GM12801 (cell line): ENCODE measurements around the gene KCNC3.

ENCODE experiments used
- TF ChIP-seq, protein P1 (sequence below): IDR thresholded peaks from one replicate; pipeline ENCODE4 v1.5.1; 2011; ENCODE audit warnings: control low read depth; ENCODE audit not compliant: insufficient read length; ENCODE audit errors: extremely low read depth

The KCNC3 gene

DNA sequence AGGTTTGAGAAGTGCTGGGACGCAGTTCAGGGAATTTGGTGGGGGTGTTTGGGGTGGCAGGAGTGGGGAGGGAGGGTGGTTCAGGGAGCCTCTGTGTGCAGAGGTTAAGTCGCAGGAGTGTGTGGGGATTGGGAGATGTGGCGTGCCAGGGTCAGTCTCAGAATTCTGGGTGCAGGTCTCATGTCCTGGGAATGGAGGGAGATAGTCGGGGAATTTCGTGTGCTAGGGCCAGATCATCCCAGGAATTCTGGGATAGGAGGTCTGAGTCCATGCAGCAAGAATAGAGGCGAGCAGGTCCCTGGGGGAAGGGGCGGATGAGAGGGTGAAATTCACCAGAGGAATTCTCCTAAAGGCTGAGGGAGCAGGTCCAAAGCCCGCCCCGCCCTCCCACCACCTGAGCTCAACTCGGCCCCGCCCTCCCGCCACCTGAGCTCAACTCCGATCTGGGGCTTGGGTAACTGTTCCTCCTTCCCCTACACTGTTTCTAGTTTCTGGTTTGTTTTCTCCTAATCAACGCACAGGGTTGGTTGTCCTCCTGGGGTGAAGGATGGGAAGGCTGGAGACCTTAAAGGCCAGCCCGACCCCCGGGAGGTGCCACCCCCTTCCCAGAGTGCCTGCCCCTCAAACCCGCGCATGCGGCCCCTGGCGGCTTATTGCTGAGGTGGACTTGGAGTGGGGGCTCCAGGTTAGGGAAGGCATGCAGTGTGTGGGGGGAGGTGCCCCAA is 15.2 kb downstream of the KCNC3 start:
- TF ChIP-seq, protein P1, sequence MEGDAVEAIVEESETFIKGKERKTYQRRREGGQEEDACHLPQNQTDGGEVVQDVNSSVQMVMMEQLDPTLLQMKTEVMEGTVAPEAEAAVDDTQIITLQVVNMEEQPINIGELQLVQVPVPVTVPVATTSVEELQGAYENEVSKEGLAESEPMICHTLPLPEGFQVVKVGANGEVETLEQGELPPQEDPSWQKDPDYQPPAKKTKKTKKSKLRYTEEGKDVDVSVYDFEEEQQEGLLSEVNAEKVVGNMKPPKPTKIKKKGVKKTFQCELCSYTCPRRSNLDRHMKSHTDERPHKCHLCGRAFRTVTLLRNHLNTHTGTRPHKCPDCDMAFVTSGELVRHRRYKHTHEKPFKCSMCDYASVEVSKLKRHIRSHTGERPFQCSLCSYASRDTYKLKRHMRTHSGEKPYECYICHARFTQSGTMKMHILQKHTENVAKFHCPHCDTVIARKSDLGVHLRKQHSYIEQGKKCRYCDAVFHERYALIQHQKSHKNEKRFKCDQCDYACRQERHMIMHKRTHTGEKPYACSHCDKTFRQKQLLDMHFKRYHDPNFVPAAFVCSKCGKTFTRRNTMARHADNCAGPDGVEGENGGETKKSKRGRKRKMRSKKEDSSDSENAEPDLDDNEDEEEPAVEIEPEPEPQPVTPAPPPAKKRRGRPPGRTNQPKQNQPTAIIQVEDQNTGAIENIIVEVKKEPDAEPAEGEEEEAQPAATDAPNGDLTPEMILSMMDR, result no peak

DNA sequence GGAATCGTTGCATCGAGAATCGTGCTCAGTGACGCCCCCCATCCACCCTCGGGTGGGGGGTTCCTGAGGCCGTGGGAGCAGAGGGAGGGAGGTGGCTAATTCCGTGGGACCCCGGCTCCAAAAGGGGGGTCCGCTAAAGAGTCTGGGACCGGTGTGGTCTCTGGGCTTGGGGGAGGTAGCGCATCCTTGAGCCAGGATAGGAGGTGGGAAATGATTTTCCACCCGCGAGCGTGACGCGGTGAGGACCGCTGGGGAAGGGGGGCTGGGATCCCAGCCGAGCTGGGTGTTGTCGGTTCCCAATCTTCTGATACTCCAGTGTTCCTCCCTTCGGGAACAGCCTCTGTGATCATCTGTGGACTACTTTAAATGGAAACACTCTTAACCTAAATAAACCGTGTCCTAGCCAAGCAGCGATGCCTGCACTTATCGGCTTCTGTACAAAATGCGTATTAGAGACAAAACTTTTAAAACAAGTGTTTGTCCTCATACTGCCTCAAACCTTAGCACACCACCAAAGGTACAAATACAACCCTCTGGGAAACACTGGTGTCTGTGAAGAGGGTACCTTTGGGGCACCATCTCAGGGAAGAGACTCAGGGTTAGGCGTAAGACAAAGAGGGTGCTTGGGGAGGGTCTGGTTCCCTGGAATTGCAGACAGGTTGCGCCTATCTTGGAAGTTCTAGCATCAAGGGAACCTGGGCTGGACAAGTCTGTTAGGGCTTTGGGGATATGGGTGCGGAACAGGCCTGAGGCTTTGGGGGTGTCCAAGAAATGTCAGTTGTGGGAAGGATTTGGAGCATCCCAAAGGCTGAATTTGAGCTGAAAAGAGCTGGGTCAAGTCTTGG is 16.0 kb downstream of the KCNC3 start:
- TF ChIP-seq, protein P1, result no peak

DNA sequence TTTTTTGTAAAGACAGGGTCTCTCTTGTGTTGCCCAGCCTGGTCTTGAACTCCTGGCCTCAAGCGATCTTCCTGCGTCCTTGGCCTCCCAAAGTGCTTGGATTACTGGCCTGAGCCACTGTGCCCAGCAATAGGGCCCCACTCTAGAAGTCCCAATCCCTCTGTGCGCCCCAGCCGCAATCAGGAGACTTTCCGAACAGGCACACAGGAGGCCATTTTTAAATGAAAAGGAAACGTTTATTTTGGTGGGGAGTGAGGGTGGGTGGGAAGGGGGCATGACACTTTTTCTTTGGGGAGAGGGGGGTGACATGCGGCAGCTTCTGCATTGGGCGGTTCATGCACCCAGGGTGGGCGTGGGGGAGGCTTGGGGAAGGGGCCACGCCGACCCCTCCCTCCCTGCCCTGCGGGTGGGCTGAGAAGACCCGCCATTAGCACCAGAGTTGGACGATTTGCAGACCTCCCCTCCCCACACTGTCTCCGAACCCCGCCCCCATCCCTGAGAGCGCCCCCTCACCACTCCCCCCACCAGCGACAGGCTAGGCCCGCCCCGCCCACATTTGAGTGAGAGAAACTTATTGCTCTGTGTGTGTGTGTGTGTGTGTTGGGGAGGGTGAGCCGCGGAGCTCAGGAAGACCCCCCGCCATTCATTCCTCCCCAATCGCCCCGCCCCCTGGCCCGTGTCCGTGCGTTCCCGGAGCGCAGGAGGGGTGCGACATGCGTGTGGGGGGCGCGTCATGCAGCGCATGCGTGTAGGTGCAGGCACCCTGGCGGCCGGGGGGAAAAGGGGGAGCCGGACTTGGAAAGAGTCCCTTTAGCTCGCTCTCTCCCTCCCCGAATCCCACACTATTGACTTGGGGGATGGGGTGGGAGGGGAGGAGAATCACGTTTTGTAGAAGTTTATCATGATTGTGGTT is 17.2 kb downstream of the KCNC3 start:
- TF ChIP-seq, protein P1, result no peak

DNA sequence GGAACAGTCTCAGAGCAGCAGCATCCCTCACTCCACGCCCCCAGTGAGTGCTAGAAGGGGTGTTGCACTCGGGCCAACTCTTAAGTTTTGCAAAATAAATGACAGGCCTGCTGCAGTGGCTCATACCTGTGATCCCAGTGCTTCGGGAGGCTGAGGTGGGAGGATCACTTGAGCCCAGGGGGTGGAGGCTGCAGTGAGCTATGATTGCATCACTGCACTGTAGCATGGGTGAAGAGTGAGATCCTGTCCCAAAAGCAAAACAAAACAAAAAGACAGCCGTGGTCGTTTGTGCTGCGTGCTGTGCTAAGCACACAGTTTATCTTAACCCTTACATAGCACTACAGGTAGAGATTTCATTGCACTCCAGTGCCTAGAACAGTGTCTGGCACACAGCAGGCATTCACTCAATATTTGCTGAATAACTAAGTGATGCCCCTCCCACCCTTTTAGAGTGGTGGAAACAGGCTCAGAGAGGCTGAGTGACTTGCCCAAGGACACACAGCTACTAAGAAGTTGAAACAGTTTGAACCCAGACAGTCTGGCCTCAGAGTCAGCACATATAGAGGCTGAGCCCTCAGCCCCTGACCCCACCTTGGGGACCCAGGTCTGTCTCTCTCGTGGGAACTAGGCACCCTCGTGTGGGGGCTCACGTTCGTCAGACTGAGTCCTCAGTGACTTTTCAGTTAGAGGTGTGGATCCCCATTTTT is 18.3 kb downstream of the KCNC3 start:
- TF ChIP-seq, protein P1, result no peak

DNA sequence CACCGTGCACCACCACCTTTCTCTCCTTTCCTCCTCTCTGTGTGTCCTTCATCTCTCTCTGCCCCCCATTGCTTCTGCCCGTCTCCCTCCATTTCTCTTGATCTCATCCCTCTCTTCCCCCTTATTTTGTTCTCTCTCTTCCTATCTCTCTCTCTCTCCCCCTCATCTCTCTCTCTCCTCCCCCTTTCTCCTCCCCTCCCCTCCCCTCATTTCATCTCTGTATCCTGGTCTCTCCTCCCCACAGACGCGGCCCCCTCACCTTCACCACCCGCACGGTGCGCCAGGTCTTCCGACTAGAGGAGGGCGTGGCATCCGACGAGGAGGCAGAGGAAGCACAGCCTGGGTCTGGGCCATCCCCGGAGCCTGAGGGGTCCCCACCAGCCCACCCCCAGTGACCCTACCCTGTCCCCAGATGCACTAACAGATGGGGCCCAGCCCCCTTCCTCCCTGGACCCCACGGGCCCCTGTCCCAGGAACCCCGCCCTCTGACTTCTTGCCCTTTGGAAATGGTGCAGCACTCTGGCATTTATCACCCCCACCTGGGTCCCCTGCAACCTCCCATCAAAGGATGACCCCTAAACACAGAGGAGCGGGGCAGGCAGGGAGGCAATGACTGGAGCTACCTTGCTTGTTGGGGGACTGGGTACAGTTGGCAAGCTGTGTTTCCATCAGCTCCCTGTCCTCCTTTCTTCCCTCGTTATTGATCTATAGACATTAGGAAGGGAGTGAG is 19.6 kb downstream of the KCNC3 start:
- TF ChIP-seq, protein P1, result no peak

DNA sequence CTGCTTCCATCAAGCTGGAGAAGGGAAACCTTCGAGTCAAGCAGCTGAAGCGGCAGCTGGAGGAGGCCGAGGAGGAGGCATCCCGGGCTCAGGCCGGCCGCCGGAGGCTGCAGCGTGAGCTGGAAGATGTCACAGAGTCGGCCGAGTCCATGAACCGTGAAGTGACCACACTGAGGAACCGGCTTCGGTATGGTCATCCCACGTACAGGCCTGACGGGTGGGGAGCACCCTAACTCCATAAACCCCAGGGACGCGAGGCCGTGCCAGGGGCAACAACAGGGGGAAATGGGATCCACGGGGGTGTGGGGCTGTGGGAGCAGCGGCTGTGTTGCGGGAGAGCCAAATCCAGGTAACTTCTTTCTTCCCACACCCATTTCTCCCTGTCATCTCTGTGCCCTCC is 20.2 kb downstream of the KCNC3 start:
- TF ChIP-seq, protein P1, result no peak
